Neural progenitor cell (in vitro differentiated cells): ENCODE data around the gene NUBPL. TPM values are rescaled to one million over a fixed set of nuclear protein-coding genes. Genes with fewer than 3 reads are reported as not detected.

Source experiments
- DNase-seq: peaks from one replicate; pipeline ENCODE4 v3.0.0-alpha.2; 2016; ENCODE audit warnings: low spot score
- H2AFZ ChIP-seq: fragments of 200-600 bp; sonication (generic); replicated peaks from 2 replicates; pipeline ENCODE4 v1.6.1; 2016; ENCODE audit warnings: antibody characterized with exemption
- H3F3A ChIP-seq: fragments of 200-600 bp; sonication (generic); 2 replicates; pipeline ENCODE4 v1.6.1; 2016; ENCODE audit warnings: antibody characterized with exemption, low read depth
- H3K27ac ChIP-seq: fragments of 200-600 bp; sonication (generic); 2 replicates; pipeline ENCODE4 v1.5.1; 2016; ENCODE audit warnings: mild to moderate bottlenecking
- H3K27me3 ChIP-seq: fragments of 200-600 bp; sonication (generic); 2 replicates; pipeline ENCODE4 v1.6.1; 2016; ENCODE audit warnings: mild to moderate bottlenecking, moderate library complexity
- H3K36me3 ChIP-seq: fragments of 200-600 bp; sonication (generic); 2 replicates; pipeline ENCODE4 v1.5.1; 2016
- H3K4me1 ChIP-seq: fragments of 200-600 bp; sonication (generic); 2 replicates; pipeline ENCODE4 v1.6.1; 2016; ENCODE audit warnings: mixed run types
- H3K4me2 ChIP-seq: fragments of 200-600 bp; sonication (generic); 2 replicates; pipeline ENCODE4 v1.6.1; 2016
- H3K4me3 ChIP-seq: fragments of 200-600 bp; sonication (generic); 2 replicates; pipeline ENCODE4 v1.5.1; 2016
- H3K79me2 ChIP-seq: fragments of 200-600 bp; sonication (generic); 2 replicates; pipeline ENCODE4 v1.6.1; 2016; ENCODE audit warnings: low read depth
- H3K9ac ChIP-seq: fragments of 200-600 bp; sonication (generic); 2 replicates; pipeline ENCODE4 v1.6.1; 2016
- H3K9me3 ChIP-seq: fragments of 200-600 bp; sonication (generic); 2 replicates; pipeline ENCODE4 v1.5.1; 2016; ENCODE audit warnings: low read depth
- H4K20me1 ChIP-seq: fragments of 200-600 bp; sonication (generic); 2 replicates; pipeline ENCODE4 v1.6.1; 2016; ENCODE audit warnings: low read depth
- H3K27ac Mint-ChIP-seq: 3 replicates; pipeline ENCODE4 v1.8.0; 2021; ENCODE audit warnings: mixed read lengths
- H3K27me3 Mint-ChIP-seq: 2 replicates; pipeline ENCODE4 v1.8.0; 2022; ENCODE audit warnings: low read depth, mild to moderate bottlenecking, inconsistent platforms, moderate library complexity, mixed read lengths; ENCODE audit not compliant: insufficient read depth
- H3K36me3 Mint-ChIP-seq: 3 replicates; pipeline ENCODE4 v1.8.0; 2021; ENCODE audit warnings: mixed read lengths
- H3K4me1 Mint-ChIP-seq: 3 replicates; pipeline ENCODE4 v1.8.0; 2021; ENCODE audit warnings: mixed read lengths
- H3K4me3 Mint-ChIP-seq: 3 replicates; pipeline ENCODE4 v1.8.0; 2021; ENCODE audit warnings: mild to moderate bottlenecking, moderate library complexity, mixed read lengths
- H3K9me3 Mint-ChIP-seq: 3 replicates; pipeline ENCODE4 v1.8.0; 2020; ENCODE audit warnings: mixed read lengths
- EZH2 ChIP-seq: fragments of 200-600 bp; sonication (generic); IDR thresholded peaks from 2 replicates; pipeline ENCODE4 v1.6.1; 2017; ENCODE audit warnings: antibody characterized with exemption, mild to moderate bottlenecking, moderate library complexity
- EZH2phosphoT487 ChIP-seq: fragments of 200-600 bp; sonication (generic); IDR thresholded peaks from 2 replicates; pipeline ENCODE4 v1.6.1; 2017; ENCODE audit warnings: antibody characterized with exemption
- total RNA-seq: library from RNA; depleted of rRNA; stranded (reverse); fragments of >200 nt; gene quantifications from 2 replicates; pipeline ENCODE4 v1.2.3, GENCODE V29; 2015; ENCODE audit warnings: low replicate concordance
- TF ChIP-seq, protein P1 (sequence below): fragments of 200-600 bp; sonication (generic); IDR thresholded peaks from 2 replicates; pipeline ENCODE4 v1.5.1; 2017; ENCODE audit warnings: antibody characterized with exemption, mild to moderate bottlenecking

NUBPL gene
- total RNA-seq, 1 donor from 2014 or later, result 29.3 TPM

DNA sequence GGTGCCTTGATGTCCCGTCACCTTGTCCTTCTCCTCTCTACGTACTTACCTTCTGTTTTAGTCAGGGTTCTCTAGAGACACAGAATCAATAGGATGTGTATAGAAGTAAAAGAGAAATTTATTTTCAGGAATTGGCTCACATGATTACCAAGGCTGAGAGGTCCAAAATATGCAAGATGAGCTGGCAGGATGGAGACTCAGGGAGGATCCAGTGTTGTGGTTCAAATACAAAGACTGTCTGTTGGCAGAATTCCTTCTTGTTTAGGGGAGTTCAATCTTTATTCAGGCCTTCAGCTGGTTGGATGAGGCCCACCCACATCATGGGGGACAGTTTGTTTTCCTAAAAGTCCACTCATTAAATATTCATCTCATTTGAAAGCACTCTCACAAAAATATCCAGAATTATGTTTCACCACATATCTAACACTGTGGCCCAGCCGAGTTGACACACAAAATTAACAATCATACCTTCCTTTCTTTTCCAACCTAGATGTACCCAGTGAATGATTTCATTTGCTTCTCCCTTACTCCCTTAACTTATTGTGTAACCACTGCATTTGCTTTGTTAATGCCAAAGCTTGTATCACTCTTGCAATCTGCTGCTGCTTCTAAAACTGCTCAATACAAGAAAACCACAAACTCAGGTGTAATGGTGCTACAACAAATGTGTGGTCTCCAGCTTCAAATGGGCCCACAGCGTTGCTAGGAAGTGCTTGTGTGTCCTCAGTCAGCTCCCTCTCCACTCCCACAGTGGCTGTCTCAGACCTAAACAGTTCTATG, 320.5 kb downstream of the NUBPL start:
- Histone ChIP-seq H3K4me3 (no peak overlapping the region), H2AFZ (no peak overlapping the region), H3F3A (no peaks in the 10 kb centered on the region), H3K9ac (no peak overlapping the region), H3K27me3 (no peaks in the 10 kb centered on the region), H3K27ac (no peak overlapping the region), H3K4me2 (no peak overlapping the region), H3K4me1 (no peaks in the 10 kb centered on the region), H3K79me2 (no peaks in the 10 kb centered on the region), H4K20me1 (no peaks in the 10 kb centered on the region), H3K9me3 (no peaks in the 10 kb centered on the region), H3K36me3 (no peaks in the 10 kb centered on the region)
- Mint-ChIP-seq H3K27me3 (no peaks in the 10 kb centered on the region), H3K4me1 (peaks cover 13% of the 10 kb centered on the region), H3K4me3 (no peak overlapping the region), H3K9me3 (no peaks in the 10 kb centered on the region), H3K27ac (peak overlapping the region; percentile 17), H3K36me3 (no peaks in the 10 kb centered on the region)
- TF ChIP-seq, protein P1, sequence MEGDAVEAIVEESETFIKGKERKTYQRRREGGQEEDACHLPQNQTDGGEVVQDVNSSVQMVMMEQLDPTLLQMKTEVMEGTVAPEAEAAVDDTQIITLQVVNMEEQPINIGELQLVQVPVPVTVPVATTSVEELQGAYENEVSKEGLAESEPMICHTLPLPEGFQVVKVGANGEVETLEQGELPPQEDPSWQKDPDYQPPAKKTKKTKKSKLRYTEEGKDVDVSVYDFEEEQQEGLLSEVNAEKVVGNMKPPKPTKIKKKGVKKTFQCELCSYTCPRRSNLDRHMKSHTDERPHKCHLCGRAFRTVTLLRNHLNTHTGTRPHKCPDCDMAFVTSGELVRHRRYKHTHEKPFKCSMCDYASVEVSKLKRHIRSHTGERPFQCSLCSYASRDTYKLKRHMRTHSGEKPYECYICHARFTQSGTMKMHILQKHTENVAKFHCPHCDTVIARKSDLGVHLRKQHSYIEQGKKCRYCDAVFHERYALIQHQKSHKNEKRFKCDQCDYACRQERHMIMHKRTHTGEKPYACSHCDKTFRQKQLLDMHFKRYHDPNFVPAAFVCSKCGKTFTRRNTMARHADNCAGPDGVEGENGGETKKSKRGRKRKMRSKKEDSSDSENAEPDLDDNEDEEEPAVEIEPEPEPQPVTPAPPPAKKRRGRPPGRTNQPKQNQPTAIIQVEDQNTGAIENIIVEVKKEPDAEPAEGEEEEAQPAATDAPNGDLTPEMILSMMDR, result no peak
- TF ChIP-seq EZH2phosphoT487 (no peak), EZH2 (no peak)
- DNase-seq, result no peak

DNA sequence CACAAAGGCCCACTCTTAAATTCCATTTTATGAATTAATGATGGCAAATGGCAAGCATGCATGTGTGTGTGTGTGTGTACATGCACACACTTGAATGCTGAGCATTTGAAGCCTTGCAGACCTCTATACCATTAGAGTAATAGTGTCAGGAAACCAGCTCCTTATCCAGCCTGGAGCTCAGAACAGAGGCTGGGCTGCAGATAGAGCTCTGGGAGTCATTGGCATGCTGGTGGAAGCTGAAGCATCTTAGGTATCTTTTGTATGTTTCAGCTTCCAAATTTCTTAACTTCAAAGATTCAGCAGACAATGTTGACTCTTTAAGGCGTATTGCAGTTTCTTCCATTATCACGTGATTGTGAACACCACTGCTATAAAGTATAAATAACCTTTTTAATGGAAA, 323.0 kb downstream of the NUBPL start:
- no peak overlapping the region for H3K27ac ChIP-seq
- no peaks in the 10 kb centered on the region for H3K27me3 ChIP-seq
- no peaks in the 10 kb centered on the region for H3K79me2 ChIP-seq
- no peak overlapping the region for H3K4me3 ChIP-seq
- no peak overlapping the region for H2AFZ ChIP-seq
- H3K36me3 ChIP-seq, result no peaks in the 10 kb centered on the region
- Mint-ChIP-seq H3K9me3 (no peaks in the 10 kb centered on the region), H3K27ac (no peak overlapping the region), H3K27me3 (no peaks in the 10 kb centered on the region), H3K4me1 (peaks cover 5% of the 10 kb centered on the region), H3K36me3 (no peaks in the 10 kb centered on the region), H3K4me3 (no peak overlapping the region)
- no peak for DNase-seq
- no peaks in the 10 kb centered on the region for H4K20me1 ChIP-seq
- H3F3A ChIP-seq, result no peaks in the 10 kb centered on the region
- no peak overlapping the region for H3K4me2 ChIP-seq
- H3K9ac ChIP-seq, result no peak overlapping the region
- no peak for TF ChIP-seq EZH2
- TF ChIP-seq, protein P1, result no peak
- TF ChIP-seq EZH2phosphoT487, result no peak
- no peaks in the 10 kb centered on the region for H3K4me1 ChIP-seq
- no peaks in the 10 kb centered on the region for H3K9me3 ChIP-seq

DNA sequence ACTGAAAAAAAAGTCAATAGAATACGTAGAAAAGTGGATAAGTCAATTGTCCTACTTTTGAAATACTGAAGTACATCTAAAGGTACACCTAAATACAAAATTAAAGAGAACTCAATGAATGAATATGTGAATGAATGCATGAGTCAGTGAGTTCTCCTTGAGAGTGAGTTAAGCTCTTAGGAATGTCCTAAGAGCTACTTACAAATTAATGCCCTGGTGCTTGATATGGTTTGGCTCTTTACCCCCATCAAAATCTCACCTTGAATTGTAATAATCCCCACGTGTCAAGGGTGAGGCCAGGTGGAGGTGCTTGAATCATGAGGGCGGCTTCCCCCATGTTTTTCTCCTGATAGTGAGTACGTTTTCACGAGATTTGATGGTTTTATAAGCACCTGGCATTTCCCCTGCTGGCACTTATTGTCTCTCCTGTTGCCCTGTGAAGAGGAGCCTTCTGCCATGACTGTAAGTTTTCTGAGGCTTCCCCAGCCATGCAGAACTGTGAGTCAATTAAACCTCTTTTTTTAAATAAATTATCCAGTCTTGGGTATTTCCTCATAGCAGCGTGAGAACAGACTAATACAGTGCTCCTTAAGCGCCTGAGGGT, 323.7 kb downstream of the NUBPL start:
- Histone ChIP-seq H3F3A (no peaks in the 10 kb centered on the region), H4K20me1 (no peaks in the 10 kb centered on the region), H3K4me1 (no peaks in the 10 kb centered on the region), H3K4me3 (no peak overlapping the region), H3K9me3 (no peaks in the 10 kb centered on the region), H3K36me3 (no peaks in the 10 kb centered on the region), H3K4me2 (no peak overlapping the region), H3K27me3 (no peaks in the 10 kb centered on the region), H3K79me2 (no peaks in the 10 kb centered on the region), H2AFZ (no peak overlapping the region), H3K27ac (no peak overlapping the region), H3K9ac (no peak overlapping the region)
- Mint-ChIP-seq H3K9me3 (no peaks in the 10 kb centered on the region), H3K4me3 (no peak overlapping the region), H3K4me1 (peaks cover 5% of the 10 kb centered on the region), H3K27ac (no peak overlapping the region), H3K27me3 (no peaks in the 10 kb centered on the region), H3K36me3 (no peaks in the 10 kb centered on the region)
- TF ChIP-seq, protein P1, result no peak
- TF ChIP-seq EZH2phosphoT487, result no peak
- TF ChIP-seq EZH2, result no peak
- DNase-seq, result no peak
